HepG2 (cell line): ENCODE data around the gene ELMOD3. TPM values are rescaled to one million over a fixed set of nuclear protein-coding genes. Genes with fewer than 3 reads are reported as not detected.
A peak's percentile ranks its signal among the peaks of the same experiment; 100 is the strongest.

Experiments used
- ATAC-seq: fragments of 200-7000 bp; cut with Tn5 transposase; 3 replicates; pipeline ENCODE4 v1.9.1; 2020; ENCODE audit warnings: mild to moderate bottlenecking, moderate library complexity
- BruUV-seq: library from RNA; stranded (reverse); fragments of 400-500 nt; replicated peaks from 2 replicates; lab custom pipeline; 2021; lab: Mats Ljungman, UMichigan
- CTCF ChIA-PET: fragments of 300-600 bp; formaldehyde crosslinking; extraction: SDS; loops from one replicate; lab custom pipeline; 2021; ENCODE audit warnings: low total read pairs, inconsistent platforms, low intra/inter-chr PET ratio; lab: Yijun Ruan, JAX
- POLR2A ChIA-PET: fragments of 350-600 bp; sonication (Branson Sonifier 250); formaldehyde crosslinking; loops from one replicate; lab custom pipeline; 2020; ENCODE audit warnings: antibody characterized with exemption, inconsistent platforms; lab: Yijun Ruan, JAX
- DNase-seq: peaks from one replicate; pipeline ENCODE4 v3.0.0-alpha.2; 2015; ENCODE audit warnings: low spot score
- FAIRE-seq: peaks from 3 replicates; lab custom pipeline; 2011; peaks lifted over from hg19 to GRCh38; lab: Jason Lieb, UNC
- H2AFZ ChIP-seq: one replicate; pipeline ENCODE4 v1.6.1; 2011; ENCODE audit warnings: low read length, inconsistent platforms
- H3K27ac ChIP-seq: fragments of 300-600 bp; 3 replicates; pipeline ENCODE4 v1.8.0; 2011; ENCODE audit warnings: mixed run types, mild to moderate bottlenecking, mixed read lengths, low read length, inconsistent platforms; ENCODE audit not compliant: insufficient read depth; ENCODE audit errors: extremely low read length
- H3K27me3 ChIP-seq, 2 experiments: fragments of 200-600 bp in 1 of 2; 2 replicates in 1 of 2; 3 replicates in 1 of 2; pipeline versions ENCODE4 v1.6.0 to v1.8.0; 2011; ENCODE audit warnings: low read length in 2 of 2, mild to moderate bottlenecking in 2 of 2, moderate library complexity in 2 of 2, inconsistent platforms in 1 of 2; ENCODE audit not compliant: insufficient read depth in 2 of 2, control insufficient read depth in 1 of 2
- H3K36me3 ChIP-seq, 2 experiments: fragments of 200-600 bp in 1 of 2; replicated peaks in 1 of 2; 2 replicates in 1 of 2; 3 replicates in 1 of 2; pipeline versions ENCODE4 v1.5.1 to v1.8.0; 2011; ENCODE audit warnings: low read length in 2 of 2, inconsistent platforms in 1 of 2; ENCODE audit not compliant: insufficient read depth in 2 of 2, control insufficient read depth in 1 of 2
- H3K4me1 ChIP-seq: 2 replicates; pipeline ENCODE4 v1.5.1; 2012; ENCODE audit warnings: low read length, inconsistent platforms; ENCODE audit not compliant: insufficient read depth
- H3K4me2 ChIP-seq: 2 replicates; pipeline ENCODE4 v1.6.0; 2011; ENCODE audit warnings: low read depth, low read length, inconsistent platforms
- H3K4me3 ChIP-seq, 3 experiments: fragments of 200-600 bp in 1 of 3; sonication (generic), shearing (Covaris generic) in 1 of 3; replicated peaks in 1 of 3; 2 replicates each; pipeline ENCODE4 v1.5.1; 2011 to 2016; ENCODE audit warnings: low read length in 3 of 3, inconsistent platforms in 2 of 3, low read depth in 2 of 3, mild to moderate bottlenecking in 2 of 3, control low read depth in 1 of 3, mixed read lengths in 1 of 3; ENCODE audit not compliant: insufficient read depth in 1 of 3
- H3K79me2 ChIP-seq: one replicate; pipeline ENCODE4 v1.6.1; 2011; ENCODE audit warnings: low read length, inconsistent platforms; ENCODE audit not compliant: insufficient read depth
- H3K9ac ChIP-seq: 2 replicates; pipeline ENCODE4 v1.6.0; 2011; ENCODE audit warnings: mild to moderate bottlenecking, low read depth, low read length, inconsistent platforms; ENCODE audit not compliant: insufficient read depth
- H3K9me3 ChIP-seq: 2 replicates; pipeline ENCODE4 v1.5.1; 2012; ENCODE audit warnings: mild to moderate bottlenecking, low read length
- H4K20me1 ChIP-seq: 2 replicates; pipeline ENCODE4 v1.6.0; 2011; ENCODE audit warnings: inconsistent platforms, mild to moderate bottlenecking, low read length, moderate library complexity; ENCODE audit not compliant: insufficient read depth
- AKNA ChIP-seq: sonication (generic); formaldehyde crosslinking; IDR thresholded peaks from 2 replicates; pipeline ENCODE4 v1.4.0; 2020; ENCODE audit warnings: missing genetic modification reagents, borderline replicate concordance
- CREB1 ChIP-seq, 2 experiments: fragments of 450-650 bp in 1 of 2; IDR thresholded peaks; 2 replicates each; pipeline ENCODE4 v1.6.1; 2016 to 2017; ENCODE audit warnings: control low read depth in 1 of 2, mild to moderate bottlenecking in 1 of 2, missing compliant biosample characterization in 1 of 2, missing genetic modification characterization in 1 of 2
- FIP1L1 ChIP-seq: fragments of 200-400 bp; formaldehyde crosslinking; IDR thresholded peaks from 2 replicates; pipeline ENCODE4 v1.6.1; 2018; ENCODE audit warnings: low read depth, mild to moderate bottlenecking, low read length, moderate library complexity, borderline replicate concordance; ENCODE audit not compliant: insufficient read depth
- FOXO4 ChIP-seq: sonication (generic); formaldehyde crosslinking; conservative IDR thresholded peaks from 2 replicates; pipeline ENCODE4 v1.8.1; 2023; ENCODE audit warnings: missing genetic modification reagents
- KLF15 ChIP-seq: sonication (generic); formaldehyde crosslinking; IDR thresholded peaks from 2 replicates; pipeline ENCODE4 v1.8.1; 2023; ENCODE audit warnings: borderline replicate concordance, mild to moderate bottlenecking, inconsistent platforms, missing genetic modification reagents, mixed read lengths
- MAX ChIP-seq: IDR thresholded peaks from 2 replicates; pipeline ENCODE4 v1.6.1; 2012; ENCODE audit warnings: inconsistent platforms
- MTA3 ChIP-seq: sonication (generic); formaldehyde crosslinking; IDR thresholded peaks from 2 replicates; pipeline ENCODE4 v1.4.0; 2020; ENCODE audit warnings: missing genetic modification reagents
- MYC ChIP-seq: sonication (generic); formaldehyde crosslinking; IDR thresholded peaks from 2 replicates; pipeline ENCODE4 v1.9.0; 2021; ENCODE audit warnings: missing genetic modification reagents, borderline replicate concordance
- NKX3-1 ChIP-seq: sonication (generic); formaldehyde crosslinking; IDR thresholded peaks from 2 replicates; pipeline ENCODE4 v1.5.0; 2020; ENCODE audit warnings: missing genetic modification reagents
- PHF5A ChIP-seq: IDR thresholded peaks from one replicate; pipeline ENCODE4 v1.6.1; 2018; ENCODE audit warnings: low read depth, missing genetic modification reagents; ENCODE audit not compliant: unreplicated experiment
- POLR2A ChIP-seq, 2 experiments: IDR thresholded peaks; 2 replicates each; pipeline ENCODE4 v1.6.1; 2011; ENCODE audit warnings: low read depth in 2 of 2, low read length in 2 of 2, mild to moderate bottlenecking in 1 of 2, moderate library complexity in 1 of 2; ENCODE audit not compliant: insufficient read depth in 1 of 2
- RELA ChIP-seq: sonication (generic); formaldehyde crosslinking; IDR thresholded peaks from 2 replicates; pipeline ENCODE4 v1.4.0; 2020; ENCODE audit warnings: missing genetic modification reagents
- SMYD3 ChIP-seq: sonication (generic); formaldehyde crosslinking; IDR thresholded peaks from 2 replicates; pipeline ENCODE4 v1.8.1; 2023; ENCODE audit warnings: mild to moderate bottlenecking, missing genetic modification reagents
- U2AF2 ChIP-seq: fragments of 200-400 bp; formaldehyde crosslinking; IDR thresholded peaks from 2 replicates; pipeline ENCODE4 v1.6.1; 2017; ENCODE audit warnings: low read depth, mild to moderate bottlenecking, low read length
- ZNF383 ChIP-seq: sonication (generic); formaldehyde crosslinking; IDR thresholded peaks from 2 replicates; pipeline ENCODE4 v1.4.0; 2020; ENCODE audit warnings: missing genetic modification reagents, mild to moderate bottlenecking, borderline replicate concordance
- ZNF546 ChIP-seq: sonication (generic); formaldehyde crosslinking; conservative IDR thresholded peaks from 2 replicates; pipeline ENCODE4 v1.8.1; 2023; ENCODE audit warnings: mild to moderate bottlenecking, missing genetic modification reagents
- ZNF619 ChIP-seq: sonication (generic); formaldehyde crosslinking; IDR thresholded peaks from 2 replicates; pipeline ENCODE4 v1.4.0; 2020; ENCODE audit warnings: mild to moderate bottlenecking, missing genetic modification reagents
- ZNF737 ChIP-seq: sonication (generic); formaldehyde crosslinking; IDR thresholded peaks from 2 replicates; pipeline ENCODE4 v1.5.0; 2020; ENCODE audit warnings: missing genetic modification reagents, mild to moderate bottlenecking, borderline replicate concordance
- ZNF746 ChIP-seq: sonication (generic); formaldehyde crosslinking; IDR thresholded peaks from 2 replicates; pipeline ENCODE4 v1.8.0; 2022; ENCODE audit warnings: mild to moderate bottlenecking, missing genetic modification reagents
- ZNF879 ChIP-seq: sonication (generic); formaldehyde crosslinking; IDR thresholded peaks from 2 replicates; pipeline ENCODE4 v1.8.1; 2023; ENCODE audit warnings: missing genetic modification reagents
- WGBS: methylation state at CpG from one replicate; pipeline ENCODE4 v1.1.6; 2017; ENCODE audit warnings: low lambda C conversion rate; 5-methylcytosine and 5-hydroxymethylcytosine counted together
- in situ Hi-C: cut with HindIII; loops from 2 replicates; pipeline ENCODE4 v1.10.0; 2017; ENCODE audit warnings: low pct_unique_long_range_greater_than_20kb; ENCODE audit not compliant: extremely low pct_ligation_motif_present
- intact Hi-C: fragments of 100-400 bp; cut with micrococcal nuclease; formaldehyde crosslinking; loops from one replicate; pipeline ENCODE4 v1.10.0; 2022; ENCODE audit not compliant: unreplicated experiment
- polyA plus RNA-seq, 8 experiments: library from polyadenylated mRNA; depleted of rRNA in 3 of 8; stranded (reverse) in 7 of 8; unstranded in 1 of 8; fragments of >200 nt; fragmentation: Illumina TruSeq in 4 of 8; extraction: Trizol in 4 of 8; gene quantifications; 2 replicates each; pipeline versions ENCODE4 v1.2.1 to v1.2.3, GENCODE V29; 2011 to 2016; ENCODE audit warnings: low read depth in 4 of 8, missing spikeins in 1 of 8, mixed read lengths in 1 of 8; ENCODE audit not compliant: insufficient read depth in 1 of 8
- total RNA-seq, 5 experiments: library from RNA; depleted of rRNA; stranded (reverse); fragments of >200 nt; fragmentation: Illumina TruSeq; extraction: Trizol; gene quantifications; 2 replicates each; pipeline ENCODE4 v1.2.3, GENCODE V29; 2016; ENCODE audit warnings: low read depth in 1 of 5

The ELMOD3 gene
- total and polyA plus RNA-seq, 2 of the 13 experiments (the other 11 are each of a cell fraction or from before 2014, with no cell fraction given): 13.3 to 19.5 TPM

- WGBS: 0% methylated on average over 10 of the region's 10 CpGs
- peaks cover 12 to 21% of the 10 kb centered on the region in 2 experiments for H3K36me3 ChIP-seq
- in situ Hi-C loops (no loop called here), intact Hi-C loops (no loop called here)
- H2AFZ ChIP-seq: peak overlapping the region; percentile 82
- DNase-seq (no peak), FAIRE-seq (no peak), ATAC-seq (peak; percentile 14)
- H3K27ac ChIP-seq: peak overlapping the region; percentile 56
- peak overlapping the region; percentile 80 for H3K4me2 ChIP-seq
- ChIA-PET CTCF (no interaction called here), POLR2A (interaction anchor here (0.7 to 8.5 kb wide), 28 partner anchors 9 to 435 kb away, joined by 3 to 142 read pairs (median 6); partner anchors contain the start of genes C2orf68, GGCX, KCMF1 and MAT2A)
- no peaks in the 10 kb centered on the region; a peak in 1 of 5 replicates for H3K27me3 ChIP-seq
- peaks cover 33% of the 10 kb centered on the region for H3K4me1 ChIP-seq
- peak overlapping the region; percentile 89 to 93 (median 91) for H3K4me3 ChIP-seq
- BruUV-seq: TSS peak; percentile 72
- no peaks in the 10 kb centered on the region for H4K20me1 ChIP-seq
- peak overlapping the region; percentile 89 for H3K9ac ChIP-seq
- H3K79me2 ChIP-seq: peaks cover 35% of the 10 kb centered on the region
- no peaks in the 10 kb centered on the region for H3K9me3 ChIP-seq
- TF ChIP-seq NKX3-1 (CRISPR knock-in tag): peak; percentile 12; the same call in 1 of the 2 replicates
- TF ChIP-seq FIP1L1: 0 out of 2 replicates have a peak, but pooled peaks have one; percentile 17
- 0 out of 2 replicates have a peak, but pooled peaks have one; percentile 8 for TF ChIP-seq MAX
- no peak for TF ChIP-seq ZNF619 (CRISPR knock-in tag)
- no peak for TF ChIP-seq PHF5A (CRISPR knock-in tag)
- 0 out of 2 replicates have a peak, but pooled peaks have one; percentile 34 for TF ChIP-seq FOXO4 (CRISPR knock-in tag)
- TF ChIP-seq ZNF879 (CRISPR knock-in tag): 0 out of 2 replicates have a peak, but pooled peaks have one; percentile 44
- no peak for TF ChIP-seq MYC (CRISPR knock-in tag)
- TF ChIP-seq AKNA (CRISPR knock-in tag): no peak
- TF ChIP-seq RELA (CRISPR knock-in tag): no peak
- TF ChIP-seq KLF15 (CRISPR knock-in tag): 0 out of 2 replicates have a peak, but pooled peaks have one; percentile 60
- no peak for TF ChIP-seq ZNF746 (CRISPR knock-in tag)
- no peak for TF ChIP-seq CREB1 (IDR thresholded peaks at IDR 0.05)
- no peak for TF ChIP-seq CREB1 (CRISPR knock-in tag; IDR thresholded peaks at IDR 0.05)
- TF ChIP-seq ZNF383: no peak
- TF ChIP-seq MTA3: no peak
- 0 out of 2 replicates have a peak, but pooled peaks have one; percentile 2 for TF ChIP-seq SMYD3 (CRISPR knock-in tag)
- TF ChIP-seq ZNF546 (CRISPR knock-in tag): no peak
- 0 out of 2 replicates have a peak, but pooled peaks have one; percentile 17 for TF ChIP-seq ZNF737
- no peak for TF ChIP-seq U2AF2
- no peak for TF ChIP-seq POLR2A (IDR thresholded peaks at IDR 0.05; ENCODE audit: insufficient read depth in 1 of 2, low read depth in 2 of 2, low read length in 2 of 2)
Measured at GRCh38 chr2:85355073-85355410, 473 bp downstream of the ELMOD3 start.
